Vagina (tissue), 2 donors: ENCODE data around the gene ZBTB47.

Experiments
- POLR2A ChIP-seq, 2 donors: fragments of 450-650 bp; IDR thresholded peaks; one replicate each; pipeline ENCODE4 v1.6.1; 2017; ENCODE audit warnings: antibody characterized with exemption in 2 of 2, mild to moderate bottlenecking in 2 of 2, moderate library complexity in 2 of 2
- POLR2AphosphoS5 ChIP-seq, 2 donors: sonication (generic); formaldehyde crosslinking; IDR thresholded peaks; one replicate each; pipeline ENCODE4 v1.9.0; 2017; ENCODE audit warnings: antibody characterized with exemption in 2 of 2, mild to moderate bottlenecking in 2 of 2, low read depth in 1 of 2; ENCODE audit not compliant: insufficient read depth in 1 of 2

DNA sequence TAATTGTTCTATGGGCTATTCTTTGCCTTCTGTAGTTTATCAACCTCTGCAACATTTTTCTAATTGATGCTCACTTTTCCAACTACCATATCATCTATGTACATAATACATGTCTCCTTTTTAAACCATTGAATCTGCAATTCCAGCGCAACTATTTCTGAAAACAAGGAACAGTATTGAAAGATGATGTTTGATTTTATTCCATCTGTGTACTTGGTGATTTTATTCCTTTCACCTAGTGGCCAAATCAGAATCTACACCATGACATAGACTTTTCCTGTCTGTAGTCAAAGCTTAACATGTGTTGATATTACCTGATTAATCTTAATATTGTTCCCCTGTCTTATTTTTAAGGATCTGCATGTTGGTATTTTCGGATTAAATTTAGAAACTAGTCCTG lies 40.0 kb upstream of the ZBTB47 start:
- TF ChIP-seq POLR2A (IDR thresholded peaks at IDR 0.05) (no peak), POLR2AphosphoS5 (IDR thresholded peaks at IDR 0.05; ENCODE audit: insufficient read depth in 1 of 2, low read depth in 1 of 2) (no peak)
